ENCODE data around the gene ITPRIP. TPM values are rescaled to one million over a fixed set of nuclear protein-coding genes. Genes with fewer than 3 reads are reported as not detected.

Gene ITPRIP
- total RNA-seq, 1 donor from 2014 or later: 1.6 TPM

DNA sequence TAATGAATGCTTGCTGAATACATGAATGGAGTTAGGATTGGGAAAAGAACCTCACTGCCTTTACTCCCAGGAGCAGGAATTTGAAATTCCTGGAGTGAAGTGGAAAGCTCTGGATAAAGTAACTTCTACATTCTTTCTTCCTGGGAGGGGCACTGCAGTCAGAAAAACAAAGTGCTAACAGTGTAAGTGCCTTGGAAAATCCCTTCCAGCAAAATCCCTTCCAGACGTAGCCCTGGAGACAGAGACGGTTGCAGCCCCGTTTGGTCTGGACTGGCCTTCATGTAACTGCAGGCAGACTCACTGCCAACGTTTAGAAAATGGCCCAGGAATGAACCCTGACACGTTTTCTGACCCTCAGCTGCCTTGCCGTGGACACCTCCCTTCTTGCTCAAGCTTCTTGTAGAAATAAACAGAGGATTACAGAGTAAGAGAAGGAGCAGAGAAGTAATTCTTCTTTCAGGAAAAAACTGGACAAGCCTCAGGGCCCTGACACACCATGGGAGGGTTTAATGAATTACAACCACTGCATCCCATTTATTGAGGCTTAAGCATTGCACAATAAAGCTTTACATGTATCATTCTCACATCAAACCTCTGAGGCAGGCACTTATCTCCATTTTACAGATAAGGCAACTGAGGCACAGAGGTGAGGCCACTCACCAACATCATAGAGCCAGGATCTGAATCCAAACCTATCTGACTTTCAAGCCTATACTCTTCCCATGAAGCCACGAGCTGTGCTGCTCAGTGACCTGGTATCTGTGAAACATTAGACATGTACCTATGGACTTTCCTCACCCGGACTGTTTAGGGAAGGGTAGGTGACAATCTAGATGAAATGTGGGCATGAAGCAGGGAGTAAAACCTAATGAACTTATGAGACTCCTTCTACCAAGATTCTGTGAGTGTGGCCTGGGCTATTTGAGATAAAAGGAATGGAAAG, 7.8 kb downstream of the ITPRIP start:
- no peaks in the 10 kb centered on the region for H3K9me3 Mint-ChIP-seq
- H3K4me1 Mint-ChIP-seq: peaks cover 92% of the 10 kb centered on the region
- DNase-seq (ENCODE audit: low spot score): no peak
- peaks cover 12% of the 10 kb centered on the region for H3K27me3 Mint-ChIP-seq (ENCODE audit: insufficient read depth, low read depth)
- peak overlapping the region; percentile 84 for H3K4me3 Mint-ChIP-seq
- H3K79me2 ChIP-seq (ENCODE audit: low read depth): peaks cover 73% of the 10 kb centered on the region
- peaks cover 44% of the 10 kb centered on the region for H3F3A ChIP-seq (ENCODE audit: low read depth)
- peak overlapping the region; percentile 42 for H3K27ac Mint-ChIP-seq
- no peaks in the 10 kb centered on the region for H3K36me3 ChIP-seq
- H3K36me3 Mint-ChIP-seq: peaks cover 2% of the 10 kb centered on the region
- H4K20me1 ChIP-seq (ENCODE audit: low read depth): peaks cover 99% of the 10 kb centered on the region
- H3K9me3 ChIP-seq (ENCODE audit: low read depth): no peaks in the 10 kb centered on the region
- peaks cover 74% of the 10 kb centered on the region for H3K4me1 ChIP-seq
- peak overlapping the region; percentile 87 for H3K4me2 ChIP-seq
- no peak overlapping the region for H2AFZ ChIP-seq (replicated peaks)
- no peak overlapping the region for H3K4me3 ChIP-seq
- no peak overlapping the region for H3K27ac ChIP-seq
- H3K9ac ChIP-seq: no peak overlapping the region
- H3K27me3 ChIP-seq: peaks cover 52% of the 10 kb centered on the region
- TF ChIP-seq, protein P1, sequence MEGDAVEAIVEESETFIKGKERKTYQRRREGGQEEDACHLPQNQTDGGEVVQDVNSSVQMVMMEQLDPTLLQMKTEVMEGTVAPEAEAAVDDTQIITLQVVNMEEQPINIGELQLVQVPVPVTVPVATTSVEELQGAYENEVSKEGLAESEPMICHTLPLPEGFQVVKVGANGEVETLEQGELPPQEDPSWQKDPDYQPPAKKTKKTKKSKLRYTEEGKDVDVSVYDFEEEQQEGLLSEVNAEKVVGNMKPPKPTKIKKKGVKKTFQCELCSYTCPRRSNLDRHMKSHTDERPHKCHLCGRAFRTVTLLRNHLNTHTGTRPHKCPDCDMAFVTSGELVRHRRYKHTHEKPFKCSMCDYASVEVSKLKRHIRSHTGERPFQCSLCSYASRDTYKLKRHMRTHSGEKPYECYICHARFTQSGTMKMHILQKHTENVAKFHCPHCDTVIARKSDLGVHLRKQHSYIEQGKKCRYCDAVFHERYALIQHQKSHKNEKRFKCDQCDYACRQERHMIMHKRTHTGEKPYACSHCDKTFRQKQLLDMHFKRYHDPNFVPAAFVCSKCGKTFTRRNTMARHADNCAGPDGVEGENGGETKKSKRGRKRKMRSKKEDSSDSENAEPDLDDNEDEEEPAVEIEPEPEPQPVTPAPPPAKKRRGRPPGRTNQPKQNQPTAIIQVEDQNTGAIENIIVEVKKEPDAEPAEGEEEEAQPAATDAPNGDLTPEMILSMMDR (IDR thresholded peaks at IDR 0.05): no peak
- no peak for TF ChIP-seq EZH2 (IDR thresholded peaks at IDR 0.05)
- no peak for TF ChIP-seq EZH2phosphoT487 (IDR thresholded peaks at IDR 0.05)

DNA sequence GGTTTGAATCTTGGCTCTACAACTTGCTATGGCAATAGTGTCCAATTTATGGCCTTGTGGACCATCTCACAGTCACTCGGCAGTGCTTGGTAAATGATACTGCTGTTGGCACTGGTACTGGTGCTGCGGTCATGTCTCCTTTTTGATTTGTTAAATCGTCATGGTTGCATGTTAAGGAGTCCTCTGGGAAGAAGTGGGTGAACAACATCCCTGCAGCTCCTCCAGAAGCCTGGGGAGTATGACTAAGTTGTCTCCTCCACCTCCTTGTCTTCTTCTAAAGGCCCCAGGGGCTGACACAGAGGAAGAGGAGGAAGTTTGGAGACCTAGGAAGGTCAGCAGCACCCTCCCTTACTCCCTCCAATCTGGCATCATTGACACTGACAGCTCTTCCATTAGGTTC, 8.5 kb downstream of the ITPRIP start:
- H3K27ac ChIP-seq: no peak overlapping the region

DNA sequence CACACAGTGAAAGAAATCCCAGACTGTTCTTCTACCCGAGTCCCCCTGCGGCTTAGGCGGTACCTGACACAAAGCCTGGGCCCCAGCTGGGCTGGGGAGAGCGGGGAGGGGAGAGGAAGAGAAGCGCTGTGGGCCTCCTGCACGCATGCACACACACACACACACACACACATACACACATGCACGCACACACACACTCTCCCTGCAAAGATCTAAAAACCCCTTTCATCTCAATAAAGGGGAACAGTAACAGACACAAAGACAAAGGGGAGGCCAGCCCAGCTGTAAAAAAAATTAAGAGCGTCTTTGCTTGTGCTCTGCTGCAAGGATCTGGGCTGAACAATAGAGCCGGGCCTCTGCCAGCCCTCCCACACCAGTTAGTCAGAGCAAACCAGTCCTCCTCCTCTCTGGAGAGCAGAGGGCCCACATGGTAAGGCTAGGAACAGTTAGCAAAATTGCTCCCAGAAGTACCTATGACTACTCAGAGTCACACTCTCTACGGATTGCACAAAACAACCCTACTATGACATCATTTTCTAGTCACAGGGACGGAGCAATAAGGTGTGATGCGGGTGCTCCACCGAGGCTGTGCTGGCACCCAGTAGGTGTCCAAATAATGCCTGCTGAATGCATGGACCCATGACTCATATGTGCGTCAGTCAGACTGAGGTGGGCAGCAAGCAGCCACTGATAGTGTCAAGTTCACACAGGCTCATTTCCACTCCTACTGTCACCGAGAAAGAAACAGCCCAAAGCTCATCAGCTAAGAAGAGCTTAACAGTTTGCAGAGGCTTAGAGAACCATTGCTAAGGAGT, 9.2 kb downstream of the ITPRIP start:
- Histone ChIP-seq H3K4me1 (peaks cover 74% of the 10 kb centered on the region), H2AFZ (replicated peaks) (no peak overlapping the region), H3K9ac (no peak overlapping the region), H3K4me3 (peak overlapping the region; percentile 40), H3K79me2 (ENCODE audit: low read depth) (peaks cover 66% of the 10 kb centered on the region), H3K4me2 (peak overlapping the region; percentile 87), H3K27me3 (peaks cover 54% of the 10 kb centered on the region), H4K20me1 (ENCODE audit: low read depth) (peaks cover 99% of the 10 kb centered on the region), H3K27ac (peak overlapping the region; percentile 80), H3K9me3 (ENCODE audit: low read depth) (no peaks in the 10 kb centered on the region), H3F3A (ENCODE audit: low read depth) (peaks cover 44% of the 10 kb centered on the region), H3K36me3 (no peaks in the 10 kb centered on the region)
- peaks cover 87% of the 10 kb centered on the region for H3K4me1 Mint-ChIP-seq
- peak overlapping the region; percentile 96 for H3K27ac Mint-ChIP-seq
- H3K36me3 Mint-ChIP-seq: peaks cover 9% of the 10 kb centered on the region
- H3K4me3 Mint-ChIP-seq: peak overlapping the region; percentile 84
- H3K27me3 Mint-ChIP-seq (ENCODE audit: insufficient read depth, low read depth): peaks cover 16% of the 10 kb centered on the region
- no peaks in the 10 kb centered on the region for H3K9me3 Mint-ChIP-seq
- DNase-seq (ENCODE audit: low spot score): peak; percentile 92
- TF ChIP-seq, protein P1 (IDR thresholded peaks at IDR 0.05): no peak
- TF ChIP-seq EZH2 (IDR thresholded peaks at IDR 0.05) (no peak), EZH2phosphoT487 (IDR thresholded peaks at IDR 0.05) (no peak)

More for the DNA sequence above, 8.5 kb downstream of the ITPRIP start:
- Histone ChIP-seq H3K36me3 (no peaks in the 10 kb centered on the region), H3K4me1 (peaks cover 74% of the 10 kb centered on the region), H3K79me2 (ENCODE audit: low read depth) (peaks cover 73% of the 10 kb centered on the region), H3F3A (ENCODE audit: low read depth) (peaks cover 44% of the 10 kb centered on the region), H3K9me3 (ENCODE audit: low read depth) (no peaks in the 10 kb centered on the region), H2AFZ (replicated peaks) (no peak overlapping the region), H3K27me3 (peaks cover 54% of the 10 kb centered on the region), H3K4me2 (peak overlapping the region; percentile 87), H3K4me3 (no peak overlapping the region), H3K9ac (no peak overlapping the region), H4K20me1 (ENCODE audit: low read depth) (peaks cover 99% of the 10 kb centered on the region)
- H3K4me3 Mint-ChIP-seq: peak overlapping the region; percentile 84
- TF ChIP-seq EZH2phosphoT487 (IDR thresholded peaks at IDR 0.05) (no peak), EZH2 (IDR thresholded peaks at IDR 0.05) (no peak)
- TF ChIP-seq, protein P1 (IDR thresholded peaks at IDR 0.05): no peak
- H3K36me3 Mint-ChIP-seq: peaks cover 6% of the 10 kb centered on the region
- DNase-seq (ENCODE audit: low spot score): no peak
- H3K27ac Mint-ChIP-seq: no peak overlapping the region
- no peaks in the 10 kb centered on the region for H3K9me3 Mint-ChIP-seq
- H3K4me1 Mint-ChIP-seq: peaks cover 89% of the 10 kb centered on the region
- peaks cover 16% of the 10 kb centered on the region for H3K27me3 Mint-ChIP-seq (ENCODE audit: insufficient read depth, low read depth)

Measured in neural progenitor cell (in vitro differentiated cells).